Activated CD8-positive, alpha-beta T cell treated with anti-CD3 and anti-CD28 coated beads for 36 hours (primary cell): ENCODE data around the gene ALDH1A1. TPM values are rescaled to one million over a fixed set of nuclear protein-coding genes. Genes with fewer than 3 reads are reported as not detected.

Experiments used
- ATAC-seq: fragments of 200-7000 bp; cut with Tn5 transposase; one replicate; pipeline ENCODE4 v1.10.0; 2021; ENCODE audit warnings: mild to moderate bottlenecking, moderate library complexity
- CTCF ChIA-PET: fragments of 350-600 bp; sonication (Branson Sonifier 250); formaldehyde crosslinking; loops from one replicate; lab custom pipeline; 2021; ENCODE audit warnings: antibody characterized with exemption; lab: Charles Lee
- POLR2A ChIA-PET: fragments of 350-600 bp; sonication (Branson Sonifier 250); formaldehyde crosslinking; loops from one replicate; lab custom pipeline; 2021; ENCODE audit warnings: antibody characterized with exemption; lab: Charles Lee
- DNase-seq: peaks from one replicate; pipeline ENCODE4 v3.0.0-alpha.2; 2020
- H3K27ac Mint-ChIP-seq: one replicate; pipeline ENCODE4 v1.8.0; 2021; ENCODE audit warnings: mild to moderate bottlenecking, mixed read lengths
- H3K27me3 Mint-ChIP-seq: one replicate; pipeline ENCODE4 v1.8.0; 2021; ENCODE audit warnings: mixed read lengths
- H3K36me3 Mint-ChIP-seq: one replicate; pipeline ENCODE4 v1.8.0; 2021; ENCODE audit warnings: low read depth, mixed read lengths
- H3K4me1 Mint-ChIP-seq: one replicate; pipeline ENCODE4 v1.8.0; 2021; ENCODE audit warnings: low read depth, mixed read lengths
- H3K4me3 Mint-ChIP-seq: one replicate; pipeline ENCODE4 v1.8.0; 2021; ENCODE audit warnings: mild to moderate bottlenecking, moderate library complexity, mixed read lengths
- H3K9me3 Mint-ChIP-seq: one replicate; pipeline ENCODE4 v1.8.0; 2021; ENCODE audit warnings: mixed read lengths
- intact Hi-C: fragments of 100-400 bp; cut with micrococcal nuclease; formaldehyde crosslinking; loops from one replicate; pipeline ENCODE4 v1.10.0; 2022
- total RNA-seq, 2 experiments: library from RNA; stranded (reverse); gene quantifications; one replicate each; pipeline ENCODE4 v1.2.3, GENCODE V29; 2021
- TF ChIP-seq, protein P1 (sequence below): fragments of 200-600 bp; IDR thresholded peaks from one replicate; pipeline ENCODE4 v1.8.0; 2022; ENCODE audit warnings: antibody characterized with exemption, mild to moderate bottlenecking

ALDH1A1 gene
- total RNA-seq, 2 experiments from 2014 or later, result not detected

GRCh38 chr9:72855321-72855720 lies 97.5 kb downstream of the ALDH1A1 start:
- Mint-ChIP-seq H3K36me3 (no peaks in the 10 kb centered on the region), H3K27ac (no peak overlapping the region), H3K27me3 (no peaks in the 10 kb centered on the region), H3K4me1 (no peaks in the 10 kb centered on the region), H3K4me3 (no peak overlapping the region), H3K9me3 (no peaks in the 10 kb centered on the region)
- intact Hi-C loops, result no loop called here
- DNase-seq, result no peak
- CTCF ChIA-PET, result interaction anchor here (1.4 kb wide), 1 partner anchor 11 kb away, joined by 3 read pairs; no protein-coding TSS in a partner anchor
- TF ChIP-seq, protein P1, sequence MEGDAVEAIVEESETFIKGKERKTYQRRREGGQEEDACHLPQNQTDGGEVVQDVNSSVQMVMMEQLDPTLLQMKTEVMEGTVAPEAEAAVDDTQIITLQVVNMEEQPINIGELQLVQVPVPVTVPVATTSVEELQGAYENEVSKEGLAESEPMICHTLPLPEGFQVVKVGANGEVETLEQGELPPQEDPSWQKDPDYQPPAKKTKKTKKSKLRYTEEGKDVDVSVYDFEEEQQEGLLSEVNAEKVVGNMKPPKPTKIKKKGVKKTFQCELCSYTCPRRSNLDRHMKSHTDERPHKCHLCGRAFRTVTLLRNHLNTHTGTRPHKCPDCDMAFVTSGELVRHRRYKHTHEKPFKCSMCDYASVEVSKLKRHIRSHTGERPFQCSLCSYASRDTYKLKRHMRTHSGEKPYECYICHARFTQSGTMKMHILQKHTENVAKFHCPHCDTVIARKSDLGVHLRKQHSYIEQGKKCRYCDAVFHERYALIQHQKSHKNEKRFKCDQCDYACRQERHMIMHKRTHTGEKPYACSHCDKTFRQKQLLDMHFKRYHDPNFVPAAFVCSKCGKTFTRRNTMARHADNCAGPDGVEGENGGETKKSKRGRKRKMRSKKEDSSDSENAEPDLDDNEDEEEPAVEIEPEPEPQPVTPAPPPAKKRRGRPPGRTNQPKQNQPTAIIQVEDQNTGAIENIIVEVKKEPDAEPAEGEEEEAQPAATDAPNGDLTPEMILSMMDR, result no peak
- ATAC-seq, result no peak
- POLR2A ChIA-PET, result no interaction called here

Other genes starting within 250 kb of the ALDH1A1 start
- gene ANXA1, start 198.8 kb upstream of the ALDH1A1 start, total RNA-seq, result 10 to 100 TPM; 33.5 to 36.5 TPM